Measurements from ENCODE around the gene PIP4K2C. TPM values are rescaled to one million over a fixed set of nuclear protein-coding genes. Genes with fewer than 3 reads are reported as not detected.

The PIP4K2C gene
- total RNA-seq, 1 experiment from 2014 or later, result 37.1 TPM

GRCh38 chr12:57545809-57546437, 45.1 kb upstream of the PIP4K2C start:
- no peak overlapping the region for H3T11ph ChIP-seq (ENCODE audit: low read length)
- no peak overlapping the region for H3K4ac ChIP-seq (ENCODE audit: low read depth, low read length)
- WGBS (ENCODE audit: extremely low coverage, insufficient read length, low lambda C conversion rate), result no CpG with 5 or more reads among the region's 15 CpGs
- peaks cover 31 to 38% of the 10 kb centered on the region in 2 experiments for H3K4me1 Mint-ChIP-seq
- H2BK12ac ChIP-seq (ENCODE audit: insufficient read length, low read depth, low read length), result no peak overlapping the region
- H3K36me3 Mint-ChIP-seq (ENCODE audit: insufficient read depth in 1 of 3, low read depth in 3 of 3), result peaks cover 0 to 22% (median 13%) of the 10 kb centered on the region in 3 experiments; a peak in 5 of 7 replicates
- H3K79me2 ChIP-seq (ENCODE audit: insufficient read depth, low read length), result no peaks in the 10 kb centered on the region; the same call in 1 of the 2 replicates
- H2AFZ ChIP-seq (ENCODE audit: low read length), result no peak overlapping the region
- H3K9ac ChIP-seq (ENCODE audit: extremely low read depth, insufficient read length, low read length), result peak overlapping the region; percentile 84
- H2BK20ac ChIP-seq (ENCODE audit: low read depth, low read length, poor library complexity, severe bottlenecking), result no peak overlapping the region
- no peak for TF ChIP-seq CTCF (conservative IDR thresholded peaks at IDR 0.05)
- DNase-seq, result no peak
- no peaks in the 10 kb centered on the region for H3K9me3 ChIP-seq (ENCODE audit: control insufficient read depth, low read depth, low read length)
- H3K14ac ChIP-seq (ENCODE audit: insufficient read depth, low read length), result no peak overlapping the region
- no peak overlapping the region for H2AK5ac ChIP-seq (ENCODE audit: insufficient read length, low read length)
- no peak overlapping the region for H2BK120ac ChIP-seq (ENCODE audit: low read depth, low read length, poor library complexity, severe bottlenecking)
- H3K27ac ChIP-seq (ENCODE audit: insufficient read length, low read depth, low read length), result no peak overlapping the region
- no peaks in the 10 kb centered on the region for H4K20me1 ChIP-seq (ENCODE audit: control insufficient read depth, insufficient read depth, insufficient read length)
- H3K9me3 Mint-ChIP-seq, result no peaks in the 10 kb centered on the region
- H3K27ac Mint-ChIP-seq, result peak overlapping the region in 1 of 3 experiments; percentile 51; a peak in 2 of 7 replicates
- no peak overlapping the region for H4K91ac ChIP-seq (ENCODE audit: insufficient read length, low read depth, low read length)
- peaks cover 16% of the 10 kb centered on the region for H3K23me2 ChIP-seq (ENCODE audit: insufficient read length, low read depth, low read length, poor library complexity, severe bottlenecking)
- H3K27me3 ChIP-seq (ENCODE audit: insufficient read depth, low read length), result no peaks in the 10 kb centered on the region; the same call in 1 of the 2 replicates
- H2BK5ac ChIP-seq (ENCODE audit: insufficient read length, low read length), result no peak overlapping the region
- H3K27me3 Mint-ChIP-seq (ENCODE audit: low read depth), result peaks cover 22% of the 10 kb centered on the region
- no peak overlapping the region for H3K56ac ChIP-seq (ENCODE audit: insufficient read length, low read depth, low read length)
- H4K5ac ChIP-seq (ENCODE audit: insufficient read length, low read depth, low read length), result no peak overlapping the region
- H3K4me2 ChIP-seq (ENCODE audit: insufficient read depth, insufficient read length, low read length), result peak overlapping the region; percentile 73
- peaks cover 11% of the 10 kb centered on the region for H3K4me1 ChIP-seq (ENCODE audit: insufficient read depth, low read length)
- no peak overlapping the region for H3K18ac ChIP-seq (ENCODE audit: insufficient read length, low read depth, low read length)
- H3K23ac ChIP-seq (ENCODE audit: insufficient read length, low read depth, low read length), result no peak overlapping the region
- H3K4me3 Mint-ChIP-seq, result peak overlapping the region; percentile 98 to 99
- no peak overlapping the region for H2BK15ac ChIP-seq (ENCODE audit: low read depth, low read length)
- H3K79me1 ChIP-seq (ENCODE audit: insufficient read depth, low read depth, low read length, poor library complexity, severe bottlenecking), result peaks cover 14% of the 10 kb centered on the region
- H4K8ac ChIP-seq (replicated peaks; ENCODE audit: insufficient read length, low read depth, low read length), result no peak overlapping the region

All from H9 (cell line).